Measurements from ENCODE around the gene NUP160. TPM values are rescaled to one million over a fixed set of nuclear protein-coding genes. Genes with fewer than 3 reads are reported as not detected.
A peak's percentile ranks its signal among the peaks of the same experiment; 100 is the strongest.
"Not testable (repeated sequence)": the region's sequence is repeated elsewhere in the genome, so short reads cannot be mapped to it uniquely, and the experiment has no call there.

NUP160 gene, protein sequence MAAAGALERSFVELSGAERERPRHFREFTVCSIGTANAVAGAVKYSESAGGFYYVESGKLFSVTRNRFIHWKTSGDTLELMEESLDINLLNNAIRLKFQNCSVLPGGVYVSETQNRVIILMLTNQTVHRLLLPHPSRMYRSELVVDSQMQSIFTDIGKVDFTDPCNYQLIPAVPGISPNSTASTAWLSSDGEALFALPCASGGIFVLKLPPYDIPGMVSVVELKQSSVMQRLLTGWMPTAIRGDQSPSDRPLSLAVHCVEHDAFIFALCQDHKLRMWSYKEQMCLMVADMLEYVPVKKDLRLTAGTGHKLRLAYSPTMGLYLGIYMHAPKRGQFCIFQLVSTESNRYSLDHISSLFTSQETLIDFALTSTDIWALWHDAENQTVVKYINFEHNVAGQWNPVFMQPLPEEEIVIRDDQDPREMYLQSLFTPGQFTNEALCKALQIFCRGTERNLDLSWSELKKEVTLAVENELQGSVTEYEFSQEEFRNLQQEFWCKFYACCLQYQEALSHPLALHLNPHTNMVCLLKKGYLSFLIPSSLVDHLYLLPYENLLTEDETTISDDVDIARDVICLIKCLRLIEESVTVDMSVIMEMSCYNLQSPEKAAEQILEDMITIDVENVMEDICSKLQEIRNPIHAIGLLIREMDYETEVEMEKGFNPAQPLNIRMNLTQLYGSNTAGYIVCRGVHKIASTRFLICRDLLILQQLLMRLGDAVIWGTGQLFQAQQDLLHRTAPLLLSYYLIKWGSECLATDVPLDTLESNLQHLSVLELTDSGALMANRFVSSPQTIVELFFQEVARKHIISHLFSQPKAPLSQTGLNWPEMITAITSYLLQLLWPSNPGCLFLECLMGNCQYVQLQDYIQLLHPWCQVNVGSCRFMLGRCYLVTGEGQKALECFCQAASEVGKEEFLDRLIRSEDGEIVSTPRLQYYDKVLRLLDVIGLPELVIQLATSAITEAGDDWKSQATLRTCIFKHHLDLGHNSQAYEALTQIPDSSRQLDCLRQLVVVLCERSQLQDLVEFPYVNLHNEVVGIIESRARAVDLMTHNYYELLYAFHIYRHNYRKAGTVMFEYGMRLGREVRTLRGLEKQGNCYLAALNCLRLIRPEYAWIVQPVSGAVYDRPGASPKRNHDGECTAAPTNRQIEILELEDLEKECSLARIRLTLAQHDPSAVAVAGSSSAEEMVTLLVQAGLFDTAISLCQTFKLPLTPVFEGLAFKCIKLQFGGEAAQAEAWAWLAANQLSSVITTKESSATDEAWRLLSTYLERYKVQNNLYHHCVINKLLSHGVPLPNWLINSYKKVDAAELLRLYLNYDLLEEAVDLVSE (N-terminal part only)
- 21.0 and 25.9 TPM in 2 replicates for total RNA-seq (2014; rRNA removed; shearing (Covaris generic))
- 20.0 and 24.3 TPM in 2 replicates for polyA plus RNA-seq (2015; cell fraction: cytosol; rRNA removed)
- polyA plus RNA-seq (2015; cell fraction: nucleus; rRNA removed) = 66.0 and 73.0 TPM in 2 replicates

DNA sequence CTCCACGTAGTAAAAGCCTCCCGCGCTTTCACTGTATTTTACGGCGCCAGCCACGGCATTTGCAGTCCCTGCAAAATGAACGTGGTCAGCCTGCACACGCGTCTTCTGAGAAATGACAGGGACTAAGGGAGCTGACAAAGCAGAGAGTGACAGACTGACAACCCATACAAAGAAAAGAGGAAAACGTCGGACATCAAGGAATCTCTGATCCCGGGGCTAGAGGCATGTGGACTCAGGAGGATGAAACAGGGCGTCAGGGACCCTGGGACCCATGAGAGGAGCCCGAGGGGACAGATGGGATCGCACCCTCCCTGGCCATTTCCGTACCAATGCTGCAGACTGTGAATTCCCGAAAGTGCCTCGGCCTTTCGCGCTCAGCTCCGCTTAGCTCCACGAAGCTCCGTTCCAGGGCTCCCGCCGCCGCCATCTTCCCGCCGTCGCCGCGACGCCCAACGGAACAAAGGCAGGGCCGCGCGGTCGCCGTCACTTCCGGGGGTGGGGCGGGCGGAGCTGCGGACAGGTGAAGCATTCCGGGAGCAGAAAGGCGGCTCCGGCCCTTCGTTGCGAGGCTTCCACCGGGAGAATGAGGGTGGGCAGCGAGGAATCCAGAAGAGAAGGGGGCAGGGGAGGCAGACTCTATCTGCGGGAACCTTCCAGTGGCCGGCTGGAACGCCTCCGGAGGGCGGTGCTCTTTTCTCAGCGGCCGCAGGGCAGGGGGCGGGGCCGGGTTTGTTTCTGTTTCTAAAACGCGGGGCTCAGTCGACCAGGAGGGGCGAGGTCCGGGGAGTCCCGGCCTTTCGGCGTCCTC lies at the start of gene NUP160:
TSS of gene NUP160 (minus strand) at position 459 of the 808 bp plus-strand sequence. CDS start at position 427, 32 bp downstream.
- DNase-seq (ENCODE audit: low read depth) = peak; percentile 67

DNA sequence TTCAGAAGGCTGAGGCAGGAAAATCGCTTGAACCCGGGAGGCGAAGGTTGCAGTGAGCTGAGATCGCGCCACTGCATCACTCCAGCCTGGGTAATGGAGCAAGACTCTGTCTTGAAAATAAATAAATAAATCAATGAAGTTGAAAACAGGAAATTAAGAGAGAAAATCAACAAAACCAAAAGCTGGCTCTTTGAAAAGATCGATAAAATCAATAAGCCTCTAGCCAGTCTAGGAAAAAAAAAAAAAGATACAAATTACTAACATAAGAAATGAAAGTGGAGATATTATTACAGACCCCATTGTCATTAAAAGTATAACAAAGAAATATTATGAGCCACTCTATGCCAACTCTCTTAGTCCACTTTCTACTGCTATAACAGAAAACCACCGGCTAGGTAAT lies 48.0 kb upstream of the NUP160 start:
- DNase-seq (ENCODE audit: low read depth) = no peak

DNA sequence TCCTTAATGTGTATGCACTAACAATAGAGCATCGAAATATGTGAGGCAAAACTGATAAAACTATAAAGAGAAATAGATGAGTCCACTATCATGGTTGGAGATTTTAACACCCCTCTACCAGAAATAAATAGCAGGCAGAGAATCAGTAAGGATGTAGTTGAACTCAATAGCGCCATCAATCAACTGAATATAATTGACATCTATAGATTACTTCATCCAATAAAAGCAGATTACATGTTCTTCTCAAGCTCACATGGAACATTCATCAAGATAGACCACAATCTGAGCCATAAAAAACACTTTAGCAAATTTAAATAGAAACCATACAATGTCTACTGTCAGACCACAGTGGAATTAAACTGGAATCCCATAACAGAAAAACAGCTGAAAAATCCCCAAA lies 46.9 kb upstream of the NUP160 start:
- DNase-seq (ENCODE audit: low read depth) = no peak

DNA sequence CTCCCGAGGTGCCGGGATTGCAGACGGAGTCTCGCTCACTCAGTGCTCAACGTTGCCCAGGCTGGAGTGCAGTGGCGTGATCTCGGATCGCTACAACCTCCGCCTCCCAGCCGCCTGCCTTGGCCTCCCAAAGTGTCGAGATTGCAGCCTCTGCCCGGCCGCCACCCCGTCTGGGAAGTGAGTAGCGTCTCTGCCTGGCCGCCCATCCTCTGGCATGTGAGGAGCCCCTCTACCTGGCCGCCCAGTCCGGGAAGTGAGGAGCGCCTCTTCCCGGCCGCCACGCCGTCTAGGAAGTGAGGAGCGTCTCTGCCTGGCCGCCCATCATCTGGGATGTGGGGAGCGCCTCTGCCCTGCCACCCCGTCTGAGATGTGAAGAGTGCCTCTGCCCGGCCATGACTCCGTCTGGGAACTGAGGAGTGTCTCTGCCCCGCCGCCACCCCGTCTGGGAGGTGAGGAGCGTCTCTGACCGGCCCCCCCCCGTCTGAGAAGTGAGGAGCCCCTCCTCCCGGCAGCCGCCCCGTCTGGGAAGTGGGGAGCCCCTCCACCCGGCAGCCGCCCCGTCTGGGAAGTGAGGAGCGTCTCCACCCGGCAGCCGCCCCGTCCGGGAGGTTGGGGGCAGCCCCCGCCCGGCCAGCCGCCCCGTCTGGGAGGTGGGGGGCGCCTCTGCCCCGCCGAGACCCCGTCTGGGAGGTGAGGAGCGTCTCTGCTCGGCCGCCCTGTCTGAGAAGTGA lies 44.6 kb upstream of the NUP160 start:
- not testable (repeated sequence) for DNase-seq (ENCODE audit: low read depth)

DNA sequence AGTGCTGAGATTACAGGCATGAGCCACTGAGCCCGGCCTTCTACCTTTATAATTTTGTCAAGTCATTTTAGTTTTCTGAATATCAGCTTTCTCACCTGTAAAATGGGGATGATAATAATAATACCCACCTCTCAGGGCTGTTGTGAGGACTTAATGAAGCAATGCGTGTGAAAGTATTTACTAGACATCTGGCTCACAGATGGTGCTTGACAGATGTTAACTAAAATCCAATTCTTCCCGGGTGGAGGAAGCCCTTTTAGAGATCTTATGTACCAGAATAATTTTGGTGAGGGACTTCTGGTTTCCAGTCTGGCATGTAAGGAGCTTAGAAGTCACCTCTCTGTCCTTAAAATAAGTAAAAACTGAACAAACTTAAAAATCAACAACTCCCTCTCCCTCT lies 43.7 kb upstream of the NUP160 start:
- DNase-seq (ENCODE audit: low read depth) = no peak

DNA sequence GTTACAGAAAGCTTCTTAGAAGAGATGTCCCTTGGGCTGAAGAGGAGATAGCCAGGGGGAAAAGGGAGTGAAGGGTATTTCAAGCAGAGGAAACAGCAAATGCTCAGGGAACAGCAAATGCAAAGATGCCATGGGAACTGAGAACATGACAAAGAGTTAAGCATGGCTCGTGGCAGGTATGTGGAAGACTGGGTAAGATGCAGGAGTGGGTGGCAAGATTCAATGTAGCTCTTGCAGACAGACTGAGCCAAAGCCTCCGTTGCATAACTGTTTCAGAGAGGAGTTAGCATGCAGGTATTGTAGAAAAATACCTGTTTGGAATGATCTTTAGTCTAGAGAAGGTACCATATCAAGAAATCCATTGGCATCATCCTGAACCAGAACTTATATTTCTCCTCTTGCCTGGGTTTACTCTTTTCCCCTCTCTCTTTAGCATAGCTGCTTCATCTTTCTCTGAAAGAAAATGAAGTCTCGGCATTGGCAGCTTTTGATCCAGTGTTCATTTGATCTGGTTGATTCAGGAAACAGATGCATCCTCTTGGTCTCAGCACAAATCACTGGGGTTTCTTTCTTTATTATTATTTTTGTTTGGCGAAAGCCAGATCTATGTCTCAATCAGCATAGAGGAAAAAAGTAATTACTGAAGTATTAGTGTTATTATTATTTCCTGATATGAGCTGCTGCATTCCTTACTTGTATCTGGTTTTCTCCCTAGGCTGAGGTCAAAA lies 41.7 kb upstream of the NUP160 start:
- no peak for DNase-seq (ENCODE audit: low read depth)

DNA sequence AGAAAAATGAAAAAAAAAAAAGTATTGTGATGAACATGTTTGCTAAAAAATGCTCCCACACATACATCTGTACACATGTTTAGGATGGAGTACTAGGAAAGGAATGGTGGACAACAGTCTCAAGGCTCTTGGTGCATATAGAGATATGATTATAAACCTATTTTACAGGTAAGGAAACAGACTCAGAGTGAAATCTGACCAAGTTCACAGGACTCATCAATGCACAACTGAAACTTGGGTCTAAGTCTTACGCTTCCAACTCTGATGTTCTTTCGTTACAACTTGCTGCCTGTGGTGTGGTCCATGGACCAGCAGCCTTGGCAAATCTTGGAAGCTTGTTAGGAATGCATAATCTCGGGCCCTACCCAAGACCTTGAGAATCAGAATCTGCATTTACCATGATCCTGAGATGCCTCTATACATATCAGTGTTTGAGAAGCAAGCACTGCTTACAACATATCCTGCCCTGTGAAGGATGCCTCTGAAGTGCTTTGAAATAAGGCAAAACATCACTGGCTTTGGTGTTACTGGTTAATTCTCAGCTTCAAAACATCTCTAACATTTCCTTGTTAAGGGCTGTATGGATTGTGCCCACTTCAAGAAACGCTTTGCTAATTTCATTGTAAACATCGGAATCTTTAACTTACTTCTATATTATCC lies 39.9 kb upstream of the NUP160 start:
- DNase-seq (ENCODE audit: low read depth) = no peak

DNA sequence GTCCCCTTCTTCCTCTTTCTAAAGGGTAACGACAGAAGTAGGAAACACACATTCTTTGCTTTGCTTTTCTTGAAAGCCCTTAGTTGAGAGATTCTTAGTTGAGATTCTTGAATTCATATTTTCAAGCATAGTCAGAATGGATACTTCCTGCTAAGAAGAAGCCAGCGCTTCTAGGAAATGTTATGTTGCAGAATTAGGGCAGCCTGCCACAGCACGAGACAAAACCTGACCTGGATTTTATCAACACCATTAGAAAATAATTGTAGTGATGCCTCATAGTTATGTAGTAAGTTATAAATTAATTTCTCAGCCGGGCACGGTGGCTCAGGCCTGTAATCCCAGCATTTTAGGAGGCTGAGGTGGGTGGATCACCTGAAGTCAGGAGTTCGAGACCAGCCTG lies 37.9 kb upstream of the NUP160 start:
- DNase-seq (ENCODE audit: low read depth) = no peak

DNA sequence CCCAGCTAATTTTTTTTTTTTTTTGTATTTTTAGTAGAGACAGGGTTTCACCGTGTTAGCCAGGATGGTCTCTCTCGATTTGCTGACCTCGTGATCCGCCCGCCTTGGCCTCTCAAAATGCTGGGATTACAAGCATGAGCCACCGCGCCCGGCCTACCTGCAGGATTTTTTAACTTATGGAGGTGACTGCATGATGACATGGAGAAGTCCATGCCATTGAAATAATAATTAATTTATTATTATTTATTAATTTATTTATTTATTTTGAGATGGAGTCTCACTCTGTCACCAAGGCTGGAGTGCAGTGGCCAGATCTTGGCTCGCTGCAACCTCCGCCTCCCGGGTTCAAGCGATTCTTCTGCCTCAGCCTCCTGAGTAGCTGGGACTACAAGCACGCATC lies 34.3 kb upstream of the NUP160 start:
- not testable (repeated sequence) for DNase-seq (ENCODE audit: low read depth)

DNA sequence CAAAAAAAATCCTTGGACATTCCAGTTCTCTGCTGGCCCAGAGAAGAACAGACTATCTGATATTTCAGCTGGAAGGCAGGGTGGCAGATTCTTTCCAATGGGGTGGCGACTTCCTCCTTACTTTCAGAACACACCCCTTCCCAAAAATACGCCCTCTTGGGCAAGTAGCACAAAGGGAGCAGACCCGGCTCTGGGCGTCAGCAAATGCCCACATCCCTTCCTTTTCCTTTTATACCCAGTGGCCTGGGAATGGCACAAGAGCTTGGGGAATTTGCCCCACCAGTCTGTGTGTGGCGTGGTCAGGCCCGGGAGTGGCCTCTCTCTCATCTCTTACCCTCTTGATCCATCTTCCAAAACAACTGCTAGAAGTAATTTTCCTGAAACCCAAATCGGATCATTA lies 33.0 kb upstream of the NUP160 start:
- DNase-seq (ENCODE audit: low read depth) = no peak

DNA sequence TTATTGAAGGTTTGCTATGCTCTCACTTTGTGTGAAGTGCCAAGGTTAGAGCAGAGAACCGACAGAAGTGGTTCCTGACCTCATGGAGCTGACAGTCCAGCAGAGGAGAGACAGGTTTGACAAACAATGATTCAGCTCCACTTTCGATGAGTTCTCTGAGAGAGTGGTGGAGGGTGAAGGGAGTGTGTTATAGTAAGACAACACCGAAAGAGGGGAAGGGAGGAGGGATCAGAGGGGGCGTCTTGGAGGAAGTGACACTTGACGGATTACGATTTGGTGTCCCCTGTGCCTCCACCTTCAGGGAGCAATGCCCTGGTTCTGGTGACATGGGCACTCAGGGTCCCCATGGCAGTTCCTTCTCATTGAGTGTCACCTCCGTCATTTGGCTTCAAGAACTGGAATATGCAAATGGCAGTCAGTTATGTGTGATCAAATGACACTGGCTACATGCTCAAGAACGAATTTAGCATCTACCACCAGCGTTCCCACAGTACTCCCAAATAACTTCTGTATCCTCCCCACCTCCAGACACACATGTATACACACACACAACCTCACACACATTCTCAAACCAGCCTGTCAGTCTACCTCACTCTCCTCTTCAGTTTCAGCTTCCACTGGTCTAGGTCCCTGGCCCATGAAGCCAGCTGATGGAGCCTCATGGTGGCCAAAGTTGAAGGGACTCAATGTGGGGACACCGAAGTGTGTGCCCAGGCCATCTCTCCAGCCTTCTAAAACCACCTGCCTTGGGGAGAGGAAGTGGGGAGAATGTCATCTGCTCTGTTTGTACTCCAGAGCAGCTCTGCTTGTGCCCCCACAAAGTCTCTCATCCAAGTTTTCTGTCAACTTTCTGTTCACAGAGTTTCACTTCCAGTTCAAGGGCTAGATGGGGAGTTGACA lies 31.4 kb upstream of the NUP160 start:
- DNase-seq (ENCODE audit: low read depth) = no peak

DNA sequence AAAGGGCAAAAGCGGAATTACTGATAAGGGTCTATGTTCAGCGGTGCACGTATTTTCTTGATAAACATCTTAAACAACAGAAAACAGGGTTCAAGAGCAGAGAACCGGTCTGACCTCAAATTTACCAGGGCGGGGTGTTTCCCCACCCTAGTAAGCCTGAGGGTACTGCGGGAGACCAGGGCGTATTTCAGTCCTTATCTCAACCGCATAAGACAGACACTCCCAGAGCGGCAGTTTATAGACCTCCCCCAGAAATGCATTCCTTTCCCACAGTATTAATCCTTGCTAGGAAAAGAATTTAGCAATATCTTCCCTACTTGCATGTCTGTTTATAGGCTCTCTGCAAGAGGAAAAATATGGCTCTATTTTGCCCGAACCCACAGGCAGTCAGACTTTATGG lies 27.7 kb upstream of the NUP160 start:
- DNase-seq (ENCODE audit: low read depth) = not testable (repeated sequence)

DNA sequence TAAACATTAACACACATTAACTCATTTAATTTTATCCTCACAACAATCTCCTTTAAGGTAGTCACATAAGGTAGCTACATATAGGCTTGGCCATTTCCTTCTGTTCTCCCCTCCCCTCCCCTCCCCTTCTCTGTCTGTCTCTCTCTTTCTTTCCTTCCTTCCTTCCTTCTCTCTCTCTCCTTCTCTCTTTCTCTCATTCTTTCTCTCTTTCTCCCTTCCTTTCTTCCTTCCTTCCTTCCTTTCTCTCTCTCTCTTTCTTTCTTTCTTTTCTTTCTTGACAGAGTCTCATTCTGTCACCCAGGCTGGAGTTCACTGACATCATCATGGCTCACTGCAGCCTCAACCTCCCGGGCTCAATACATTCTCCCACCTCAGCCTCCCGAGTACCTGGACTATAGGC lies 22.3 kb upstream of the NUP160 start:
- DNase-seq (ENCODE audit: low read depth) = no peak

DNA sequence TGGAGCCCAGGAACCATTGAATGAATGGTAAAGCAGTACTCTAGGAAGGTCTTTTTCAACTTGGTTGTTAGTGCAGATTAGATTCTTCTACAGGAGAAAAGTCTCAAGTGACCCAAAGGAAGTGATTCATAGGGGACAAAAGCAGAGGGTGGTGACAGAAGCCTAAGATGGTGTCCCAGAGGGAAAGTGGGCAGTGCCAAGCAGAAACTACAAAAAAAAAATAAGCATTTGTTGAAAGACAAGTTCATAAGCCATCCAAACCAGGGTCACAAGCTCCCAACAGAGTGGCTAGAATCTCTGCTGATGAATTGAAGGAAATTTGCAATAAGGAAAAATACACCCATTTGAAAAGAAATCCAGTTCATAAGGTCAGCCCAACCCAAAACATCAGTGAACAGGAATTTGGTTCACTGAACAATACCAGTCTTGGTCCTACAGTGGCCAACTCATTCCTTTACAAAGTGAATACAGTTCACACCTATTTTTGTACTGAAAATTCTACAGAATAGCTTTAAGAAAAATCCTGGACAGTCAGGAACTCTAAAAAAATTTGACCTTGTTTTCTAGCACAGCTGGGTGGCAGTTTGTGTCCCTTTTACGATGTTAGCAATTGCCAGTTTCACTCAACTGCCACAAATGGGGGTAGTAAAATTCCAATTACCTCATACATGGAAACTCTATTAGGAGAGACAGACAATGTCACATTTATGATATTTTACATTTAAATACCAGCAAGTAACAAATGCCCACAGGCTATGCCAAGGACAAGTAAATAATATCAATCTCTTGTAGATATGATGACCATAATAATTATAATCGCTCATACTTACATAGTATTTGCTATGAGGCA lies 21.6 kb upstream of the NUP160 start:
- peak; percentile 37 for DNase-seq (ENCODE audit: low read depth)

DNA sequence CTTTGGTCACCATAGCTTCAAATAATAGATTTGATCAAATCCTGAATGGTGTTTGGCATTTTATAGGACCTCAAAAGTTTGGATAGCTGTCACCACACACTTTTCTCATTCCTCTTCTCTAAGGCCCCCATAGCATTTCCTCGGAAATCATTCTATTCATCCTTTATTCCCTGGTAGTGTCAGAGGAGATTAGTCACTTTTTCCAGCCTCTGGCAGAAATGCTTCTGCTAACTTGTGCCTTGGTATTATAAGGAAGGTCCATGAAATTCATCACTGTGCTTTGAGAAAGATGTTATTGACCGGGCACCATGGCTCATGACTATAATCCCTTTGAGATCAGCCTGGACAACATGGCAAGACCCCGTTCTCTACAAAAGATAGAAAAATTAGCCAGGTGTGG lies 19.7 kb upstream of the NUP160 start:
- no peak for DNase-seq (ENCODE audit: low read depth)

DNA sequence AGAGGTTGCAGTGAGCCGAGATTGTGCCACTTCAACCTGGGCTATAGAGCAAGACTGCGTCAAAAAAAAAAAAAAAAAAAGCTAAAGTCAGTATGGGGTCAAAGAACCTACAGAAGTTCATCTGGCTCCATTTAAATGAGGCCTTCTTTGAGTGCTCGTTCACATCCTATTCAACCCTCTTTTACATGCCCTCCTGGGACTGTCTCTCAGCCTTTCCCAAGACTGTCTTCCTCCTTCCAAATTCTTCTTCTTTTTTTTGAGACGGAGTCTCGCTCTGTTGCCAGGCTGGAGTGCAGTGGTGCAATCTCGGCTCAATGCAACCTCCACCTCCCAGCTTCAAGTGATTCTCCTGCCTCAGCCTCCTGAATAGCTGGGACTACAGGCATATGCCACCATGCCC lies 18.7 kb upstream of the NUP160 start:
- DNase-seq (ENCODE audit: low read depth) = not testable (repeated sequence)

Data from HT1080 (cell line).